Activated CD4-positive, alpha-beta T cell treated with anti-CD3 and anti-CD28 coated beads, Interleukin-10, Interleukin-2, amounts not matched to agents 100 ng/mL and 50 ng/mL, durations not matched to agents 16 hours and 8 hours (primary cell): ENCODE measurements around the gene SULT2B1.
"Not testable (repeated sequence)": the region's sequence is repeated elsewhere in the genome, so short reads cannot be mapped to it uniquely, and the experiment has no call there.

Experiments
- DNase-seq: peaks from one replicate; pipeline ENCODE4 v3.0.0-alpha.2; 2020

Gene SULT2B1

GRCh38 chr19:48624791-48625723, 73.1 kb downstream of the SULT2B1 start:
- no peak for DNase-seq

- DNase-seq = no peak
These were observed 73.9 kb downstream of the SULT2B1 start for GRCh38 chr19:48625891-48626327.

GRCh38 chr19:48627201-48627864, 75.4 kb downstream of the SULT2B1 start:
- DNase-seq = peak; percentile 42

- DNase-seq = no peak
These were observed 75.9 kb downstream of the SULT2B1 start for GRCh38 chr19:48627865-48628314.

- no peak for DNase-seq
These were observed 76.7 kb downstream of the SULT2B1 start for GRCh38 chr19:48628486-48629296.

- no peak for DNase-seq
These were observed 77.3 kb downstream of the SULT2B1 start for GRCh38 chr19:48629297-48629598.

- DNase-seq = no peak
These were observed 77.8 kb downstream of the SULT2B1 start for GRCh38 chr19:48629599-48630295.

GRCh38 chr19:48630296-48631063, 78.5 kb downstream of the SULT2B1 start:
- no peak for DNase-seq

- DNase-seq = no peak
These were observed 79.3 kb downstream of the SULT2B1 start for GRCh38 chr19:48631225-48631624.

- not testable (repeated sequence) for DNase-seq
These were observed 80.3 kb downstream of the SULT2B1 start for GRCh38 chr19:48632286-48632685.

- no peak for DNase-seq
These were observed 80.7 kb downstream of the SULT2B1 start for GRCh38 chr19:48632692-48633147.

- no peak for DNase-seq
These were observed 81.4 kb downstream of the SULT2B1 start for GRCh38 chr19:48633148-48634035.

- DNase-seq = no peak
These were observed 82.0 kb downstream of the SULT2B1 start for GRCh38 chr19:48634036-48634342.

GRCh38 chr19:48634424-48635262, 82.7 kb downstream of the SULT2B1 start:
- DNase-seq = peak; percentile 95

- peak; percentile 80 for DNase-seq
These were observed 83.4 kb downstream of the SULT2B1 start for GRCh38 chr19:48635263-48635965.

- DNase-seq = no peak
These were observed 84.2 kb downstream of the SULT2B1 start for GRCh38 chr19:48635966-48636858.

- DNase-seq = no peak
These were observed 85.0 kb downstream of the SULT2B1 start, which contains the start of gene DBP for GRCh38 chr19:48636859-48637448. DBP (minus strand) TSS chr19:48637379; CDS start chr19:48636994, 385 bp downstream.
